ENCODE measurements around the gene DNAH11. TPM values are rescaled to one million over a fixed set of nuclear protein-coding genes. Genes with fewer than 3 reads are reported as not detected.

The DNAH11 gene
- total RNA-seq, 6 donors from 2014 or later = 4.2 to 45.5 (median 12.0) TPM

DNA sequence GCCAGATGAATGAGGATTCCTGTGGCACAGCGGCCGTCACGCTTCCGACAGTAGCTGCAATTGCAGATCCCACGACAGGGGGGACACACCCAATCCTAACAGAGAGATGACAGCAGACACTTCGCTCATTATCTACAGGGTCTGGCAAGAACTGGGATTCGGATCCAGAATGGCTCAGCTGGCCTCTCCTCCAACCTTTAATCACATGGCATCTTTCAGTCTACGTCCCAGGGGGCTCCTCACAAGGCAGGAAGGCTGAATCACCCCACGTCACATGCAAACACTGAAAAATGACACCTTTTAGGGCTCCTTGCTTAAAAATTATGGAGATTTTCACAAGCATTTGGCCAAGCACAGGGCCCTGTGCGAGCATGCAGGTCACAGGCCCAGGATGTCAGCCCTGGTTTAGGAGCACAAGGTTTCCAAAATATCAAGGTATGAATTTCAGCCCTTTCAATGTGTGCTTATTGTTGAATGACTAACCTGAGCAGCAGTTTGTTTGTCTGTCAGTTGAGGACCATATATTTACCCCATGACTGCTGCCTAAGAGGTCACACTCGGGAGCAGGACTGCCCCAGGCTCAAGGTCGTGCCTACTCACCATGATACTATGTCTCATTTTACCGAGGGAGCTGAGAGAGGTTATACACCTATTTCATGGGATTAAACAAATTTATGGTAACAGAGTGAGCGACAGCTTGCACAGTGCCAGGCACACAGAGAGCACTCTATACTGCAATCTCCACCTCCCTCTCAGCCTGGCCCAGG is 360.4 kb downstream of the DNAH11 start:
- 94 to 96% methylated on average over 13 to 14 of the region's 14 CpGs for WGBS, 2 donors
- no peak for ATAC-seq (ENCODE audit: low FRiP score in 2 of 2)
- TF ChIP-seq, protein P1, sequence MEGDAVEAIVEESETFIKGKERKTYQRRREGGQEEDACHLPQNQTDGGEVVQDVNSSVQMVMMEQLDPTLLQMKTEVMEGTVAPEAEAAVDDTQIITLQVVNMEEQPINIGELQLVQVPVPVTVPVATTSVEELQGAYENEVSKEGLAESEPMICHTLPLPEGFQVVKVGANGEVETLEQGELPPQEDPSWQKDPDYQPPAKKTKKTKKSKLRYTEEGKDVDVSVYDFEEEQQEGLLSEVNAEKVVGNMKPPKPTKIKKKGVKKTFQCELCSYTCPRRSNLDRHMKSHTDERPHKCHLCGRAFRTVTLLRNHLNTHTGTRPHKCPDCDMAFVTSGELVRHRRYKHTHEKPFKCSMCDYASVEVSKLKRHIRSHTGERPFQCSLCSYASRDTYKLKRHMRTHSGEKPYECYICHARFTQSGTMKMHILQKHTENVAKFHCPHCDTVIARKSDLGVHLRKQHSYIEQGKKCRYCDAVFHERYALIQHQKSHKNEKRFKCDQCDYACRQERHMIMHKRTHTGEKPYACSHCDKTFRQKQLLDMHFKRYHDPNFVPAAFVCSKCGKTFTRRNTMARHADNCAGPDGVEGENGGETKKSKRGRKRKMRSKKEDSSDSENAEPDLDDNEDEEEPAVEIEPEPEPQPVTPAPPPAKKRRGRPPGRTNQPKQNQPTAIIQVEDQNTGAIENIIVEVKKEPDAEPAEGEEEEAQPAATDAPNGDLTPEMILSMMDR (IDR thresholded peaks at IDR 0.05) = no peak
- TF ChIP-seq EP300 (IDR thresholded peaks at IDR 0.05) (no peak), POLR2AphosphoS5 (IDR thresholded peaks at IDR 0.05) (no peak)
- Histone ChIP-seq H3K9me3 (no peaks in the 10 kb centered on the region), H3K4me3 (no peak overlapping the region), H3K4me1 (peaks cover 0 to 5% (median 0%) of the 10 kb centered on the region in 4 donors), H3K27ac (no peak overlapping the region), H3K36me3 (peaks cover 0 to 73% (median 30%) of the 10 kb centered on the region in 4 donors), H3K27me3 (no peaks in the 10 kb centered on the region)
- no peak for DNase-seq

DNA sequence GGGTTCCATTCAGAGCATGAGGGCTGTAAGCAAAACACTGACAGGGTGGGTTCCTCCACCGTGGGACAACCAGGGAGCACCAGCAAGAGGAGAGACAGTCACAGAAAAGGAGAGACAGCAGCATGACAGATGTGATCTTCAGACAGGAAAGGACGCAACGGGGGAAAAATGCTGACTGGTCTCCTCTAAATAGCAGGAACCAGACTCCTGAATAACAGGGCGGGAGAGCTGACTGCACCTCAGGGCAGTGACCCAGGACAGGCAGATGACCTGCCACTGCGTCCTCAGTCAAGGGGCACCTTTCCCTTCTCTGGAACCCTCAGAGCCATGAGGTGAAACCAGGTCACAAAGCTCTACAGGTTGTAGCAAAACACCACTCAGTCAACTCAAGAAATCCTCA is 365.9 kb downstream of the DNAH11 start:
- DNase-seq (no peak), ATAC-seq (ENCODE audit: low FRiP score in 2 of 2) (no peak)
- Histone ChIP-seq H3K4me3 (no peak overlapping the region), H3K27me3 (no peaks in the 10 kb centered on the region), H3K27ac (no peak overlapping the region), H3K36me3 (peaks cover 0 to 65% (median 24%) of the 10 kb centered on the region in 4 donors), H3K4me1 (no peaks in the 10 kb centered on the region), H3K9me3 (no peaks in the 10 kb centered on the region)
- TF ChIP-seq POLR2A (IDR thresholded peaks at IDR 0.05) (no peak), EP300 (IDR thresholded peaks at IDR 0.05) (no peak)
- 88% methylated on average over 4 to 5 of the region's 5 CpGs for WGBS, 2 donors

DNA sequence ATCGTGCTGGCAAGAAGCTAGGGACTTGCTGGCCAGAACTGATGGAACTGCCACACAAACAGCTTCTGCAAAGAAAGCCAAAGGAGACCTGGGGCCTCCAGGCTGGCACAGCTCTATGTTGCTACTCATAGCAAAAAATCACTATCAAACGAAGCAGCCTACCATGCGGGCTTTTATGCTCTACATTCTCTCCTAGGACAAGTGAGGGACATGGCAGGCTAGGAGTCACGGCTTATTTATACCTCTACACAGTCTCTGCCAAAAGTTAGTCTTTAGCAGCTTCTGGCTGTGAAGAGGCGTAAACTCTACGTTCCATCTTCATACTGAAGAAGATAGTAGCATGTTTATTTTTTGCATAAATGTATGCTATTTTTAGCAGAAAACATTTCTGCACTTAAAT is 367.4 kb downstream of the DNAH11 start:
- 89 to 91% methylated on average over 6 of the region's 6 CpGs for WGBS, 2 donors
- peaks cover 0 to 65% (median 23%) of the 10 kb centered on the region in 4 donors for H3K36me3 ChIP-seq
- H3K27ac ChIP-seq = no peak overlapping the region
- no peak overlapping the region for H3K4me3 ChIP-seq
- no peaks in the 10 kb centered on the region for H3K27me3 ChIP-seq
- TF ChIP-seq EP300 (IDR thresholded peaks at IDR 0.05) (no peak), POLR2A (IDR thresholded peaks at IDR 0.05) (no peak), POLR2AphosphoS5 (IDR thresholded peaks at IDR 0.05) (no peak)
- TF ChIP-seq, protein P1 (IDR thresholded peaks at IDR 0.05) = no peak
- DNase-seq (no peak), ATAC-seq (ENCODE audit: low FRiP score in 2 of 2) (no peak)
- H3K4me1 ChIP-seq = no peaks in the 10 kb centered on the region
- H3K9me3 ChIP-seq = no peaks in the 10 kb centered on the region

DNA sequence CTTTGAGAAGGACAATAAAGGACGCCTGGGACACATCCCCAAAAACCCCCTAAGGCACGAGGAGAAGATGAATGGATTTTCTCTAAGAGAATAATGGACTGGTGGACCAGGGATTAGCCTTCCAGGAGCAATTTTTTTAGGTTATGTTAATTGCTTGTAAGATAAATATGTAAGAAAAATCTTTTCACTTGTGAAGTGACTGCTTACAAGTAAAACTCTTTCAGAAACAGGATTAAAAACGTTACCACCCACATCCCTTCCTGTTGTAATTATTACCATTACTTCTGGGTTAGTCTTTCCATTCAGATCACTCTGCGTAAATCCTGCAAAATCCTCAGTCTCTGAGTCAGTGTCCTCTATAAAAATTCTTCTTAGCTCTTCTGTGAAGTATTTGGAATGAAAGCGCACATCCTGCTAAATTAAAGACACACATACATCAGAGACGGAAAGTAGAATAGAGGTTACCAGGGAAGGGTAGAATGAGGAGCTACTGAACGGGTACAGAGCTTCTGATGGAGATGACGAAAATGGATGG is 368.6 kb downstream of the DNAH11 start:
- ATAC-seq (ENCODE audit: low FRiP score in 2 of 2) = no peak
- Histone ChIP-seq H3K36me3 (peaks cover 0 to 55% (median 16%) of the 10 kb centered on the region in 4 donors), H3K27ac (no peak overlapping the region), H3K9me3 (no peaks in the 10 kb centered on the region), H3K4me3 (no peak overlapping the region), H3K27me3 (no peaks in the 10 kb centered on the region), H3K4me1 (no peaks in the 10 kb centered on the region)
- TF ChIP-seq POLR2A (IDR thresholded peaks at IDR 0.05) = no peak
- no peak for TF ChIP-seq POLR2AphosphoS5 (IDR thresholded peaks at IDR 0.05)
- TF ChIP-seq, protein P1 (IDR thresholded peaks at IDR 0.05) = no peak
- TF ChIP-seq EP300 (IDR thresholded peaks at IDR 0.05) = no peak
- DNase-seq = no peak
- 87 to 95% methylated on average over 8 of the region's 8 CpGs for WGBS, 2 donors

DNA sequence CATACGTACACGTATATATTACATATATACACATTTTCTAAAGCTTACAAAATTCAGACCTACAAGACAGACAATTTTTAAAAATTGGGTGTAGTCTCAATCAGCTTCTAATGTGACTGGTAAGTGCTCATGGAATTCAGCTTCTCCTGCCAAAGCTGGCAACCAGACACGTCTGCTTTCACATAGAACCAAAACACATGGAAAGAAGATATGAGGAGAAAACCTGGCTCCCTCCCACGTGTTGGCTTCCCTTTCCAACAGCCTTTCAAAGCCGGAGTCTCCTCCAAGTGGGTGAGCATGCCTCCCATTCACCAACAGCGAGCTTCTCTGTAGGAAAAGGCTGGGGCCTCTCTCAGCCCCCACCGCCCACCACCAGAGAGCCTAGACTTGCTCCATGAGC is 369.5 kb downstream of the DNAH11 start:
- Histone ChIP-seq H3K27me3 (no peaks in the 10 kb centered on the region), H3K27ac (no peak overlapping the region), H3K4me1 (no peaks in the 10 kb centered on the region), H3K4me3 (no peak overlapping the region), H3K9me3 (no peaks in the 10 kb centered on the region), H3K36me3 (peaks cover 0 to 48% (median 16%) of the 10 kb centered on the region in 4 donors)
- ATAC-seq (ENCODE audit: low FRiP score in 2 of 2) (no peak), DNase-seq (no peak)
- no peak for TF ChIP-seq EP300 (IDR thresholded peaks at IDR 0.05)
- 82 to 90% methylated on average over 7 of the region's 7 CpGs for WGBS, 2 donors

All from upper lobe of left lung (tissue), 6 donors.